ENCODE results near the gene CLCA1.

The CLCA1 gene

DNA sequence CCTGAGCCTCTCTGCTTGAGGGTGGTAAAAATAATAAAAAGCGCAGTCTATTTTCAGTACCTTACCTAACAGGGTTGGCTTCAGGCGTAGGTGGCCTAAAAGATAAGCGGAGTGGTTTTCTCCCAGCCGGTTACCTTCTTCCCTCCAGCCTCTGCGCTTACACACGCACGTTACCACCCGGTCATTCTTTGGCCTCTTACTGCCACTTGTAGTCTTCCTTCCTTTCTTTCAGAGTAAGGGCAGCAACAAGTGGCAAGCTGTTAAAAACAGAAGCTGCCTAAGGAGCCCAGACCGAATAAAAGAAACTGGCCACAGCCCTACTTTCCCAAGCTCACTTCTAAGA lies 35.4 kb downstream of the CLCA1 start:
- no peak for DNase-seq

DNA sequence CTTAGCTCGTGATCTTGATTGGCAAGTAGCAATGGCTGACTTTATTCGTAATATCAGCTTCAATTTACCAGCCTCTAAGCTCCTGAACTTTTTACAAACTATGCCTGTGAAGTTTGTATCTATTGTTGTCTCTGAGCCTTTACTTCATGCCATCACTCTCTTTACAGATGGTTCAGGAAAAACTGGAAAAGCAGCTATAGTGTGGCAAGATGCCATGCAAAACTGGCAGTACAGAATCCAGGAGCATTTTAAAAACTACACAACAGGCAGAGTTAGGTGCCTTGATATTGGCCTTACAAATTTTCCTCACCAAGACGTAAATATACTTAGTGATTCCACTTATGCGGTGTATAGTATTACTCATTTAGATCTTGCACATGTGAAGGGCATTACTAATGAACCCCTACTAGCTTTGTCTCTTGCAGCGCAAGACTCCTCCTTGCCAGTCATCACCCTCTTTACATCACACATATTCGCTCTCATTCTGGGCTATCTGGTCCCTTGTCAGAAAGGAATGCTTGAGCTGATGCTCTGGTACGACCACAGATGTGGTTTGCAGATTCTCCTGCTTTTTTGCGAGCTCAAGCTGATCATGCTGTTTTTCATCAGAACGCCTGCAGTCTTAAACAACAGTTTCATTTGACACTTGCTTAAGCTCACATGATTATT lies 36.3 kb downstream of the CLCA1 start:
- DNase-seq = no peak

GRCh38 chr1:86505564-86505902 lies 36.8 kb downstream of the CLCA1 start:
- no peak for DNase-seq

- no peak for DNase-seq
Measured at GRCh38 chr1:86507935-86508582, 39.3 kb downstream of the CLCA1 start.

GRCh38 chr1:86508583-86508969 lies 39.8 kb downstream of the CLCA1 start:
- no peak for DNase-seq

GRCh38 chr1:86515597-86515996 lies 46.9 kb downstream of the CLCA1 start:
- DNase-seq = no peak

GRCh38 chr1:86516335-86516734 lies 47.6 kb downstream of the CLCA1 start:
- no peak for DNase-seq

GRCh38 chr1:86517336-86517735 lies 48.6 kb downstream of the CLCA1 start:
- DNase-seq = no peak

DNA sequence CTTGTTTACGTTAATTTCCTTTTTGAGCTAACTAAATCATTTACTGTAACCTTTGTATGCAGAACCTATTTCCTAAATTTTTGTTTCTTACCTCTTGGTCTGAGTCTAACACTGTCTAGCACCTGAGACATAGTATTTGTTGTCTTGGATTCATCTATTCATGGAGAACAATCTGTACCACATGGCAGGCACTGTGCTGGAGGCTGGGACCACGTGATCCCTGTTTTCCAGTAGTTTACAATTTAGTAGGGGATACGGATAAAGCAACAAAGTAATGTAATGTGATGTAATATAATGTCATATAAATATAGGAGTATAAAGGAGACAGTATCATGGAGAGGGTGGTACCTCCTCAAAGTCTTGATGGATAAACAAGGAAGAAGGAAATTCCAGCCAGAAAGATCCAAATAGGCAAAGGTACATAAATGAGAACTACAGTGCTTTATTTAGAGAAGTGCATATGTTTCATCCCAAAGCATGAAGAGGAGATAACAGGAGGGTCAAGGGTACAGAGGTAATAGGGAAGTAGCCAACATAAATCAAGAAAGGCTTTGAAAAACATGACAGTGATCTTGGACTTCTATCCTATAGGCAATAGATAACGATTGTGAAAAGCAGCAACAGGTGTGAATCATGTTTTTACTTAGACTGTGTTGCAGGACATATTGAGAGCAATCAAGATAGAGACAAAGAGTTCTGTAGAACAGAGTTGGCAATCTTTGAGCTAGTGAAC lies 52.2 kb downstream of the CLCA1 start:
- DNase-seq = no peak

DNA sequence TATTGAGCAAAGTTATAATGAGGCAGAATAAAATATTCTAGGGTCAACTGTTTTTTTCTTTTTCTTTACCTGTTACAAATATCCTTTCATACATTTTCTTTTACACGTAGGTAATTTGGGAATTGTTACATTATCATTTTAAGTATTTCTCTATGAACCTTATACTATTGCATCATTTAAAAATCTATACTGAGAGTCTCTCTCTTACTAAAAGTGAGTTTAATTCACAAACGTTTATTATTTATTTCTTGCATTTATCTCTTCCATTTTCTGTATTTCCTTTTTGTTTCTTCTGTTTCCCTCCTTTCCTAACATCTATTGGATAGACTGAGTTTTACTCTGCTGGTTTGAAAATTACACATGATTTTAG lies 52.8 kb downstream of the CLCA1 start:
- DNase-seq = no peak

GRCh38 chr1:86522240-86522639 lies 53.5 kb downstream of the CLCA1 start:
- no peak for DNase-seq

GRCh38 chr1:86523670-86524354 lies 55.1 kb downstream of the CLCA1 start:
- no peak for DNase-seq

DNA sequence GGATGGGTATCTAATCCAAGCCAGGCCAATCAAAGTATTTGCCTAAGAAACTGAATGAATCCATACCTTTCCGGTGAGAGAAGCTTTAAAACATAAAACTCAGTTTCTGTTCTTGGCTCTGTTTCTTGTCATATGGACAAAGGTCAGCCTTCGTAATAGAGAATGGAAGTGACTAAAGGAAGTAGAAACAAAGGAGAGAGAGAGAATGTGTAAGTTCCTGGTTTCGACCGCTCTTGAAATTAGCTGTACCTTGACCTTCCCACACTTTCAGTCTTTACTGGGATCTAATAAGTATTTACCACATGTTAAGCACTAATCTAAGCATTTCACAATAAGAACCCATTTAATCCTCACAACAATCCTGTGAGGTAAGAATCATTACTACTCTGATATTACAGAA lies 58.6 kb downstream of the CLCA1 start:
- DNase-seq = no peak

DNA sequence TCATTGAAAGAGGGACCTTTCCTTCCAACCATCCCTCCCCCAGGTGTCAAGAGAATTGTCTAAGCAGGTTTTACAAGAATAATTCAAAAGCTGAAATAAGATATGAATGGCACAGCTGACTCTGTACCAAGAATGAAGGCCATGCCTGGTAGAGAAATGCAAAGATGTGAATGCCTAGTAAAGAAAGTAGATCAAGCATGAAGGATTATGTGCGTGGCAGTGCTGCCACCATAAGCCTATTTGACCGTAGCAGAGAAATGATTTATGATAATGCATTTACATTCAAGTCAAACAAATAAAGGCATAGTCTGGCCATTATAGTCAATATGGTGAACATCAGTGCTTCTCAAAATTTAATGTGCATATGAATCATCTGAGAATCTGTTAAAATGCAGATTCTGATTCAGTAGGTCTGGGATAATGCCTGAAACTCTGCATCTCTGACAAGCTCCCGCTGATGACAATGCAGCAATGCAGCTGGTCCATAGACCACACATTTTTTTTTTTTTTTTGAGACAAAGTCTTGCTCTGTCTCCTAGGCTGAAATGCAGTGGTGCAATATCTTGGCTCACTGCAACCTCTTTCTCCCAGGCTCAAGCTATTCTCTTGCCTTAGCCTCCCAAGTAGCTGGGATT lies 61.6 kb downstream of the CLCA1 start:
- DNase-seq = no peak

DNA sequence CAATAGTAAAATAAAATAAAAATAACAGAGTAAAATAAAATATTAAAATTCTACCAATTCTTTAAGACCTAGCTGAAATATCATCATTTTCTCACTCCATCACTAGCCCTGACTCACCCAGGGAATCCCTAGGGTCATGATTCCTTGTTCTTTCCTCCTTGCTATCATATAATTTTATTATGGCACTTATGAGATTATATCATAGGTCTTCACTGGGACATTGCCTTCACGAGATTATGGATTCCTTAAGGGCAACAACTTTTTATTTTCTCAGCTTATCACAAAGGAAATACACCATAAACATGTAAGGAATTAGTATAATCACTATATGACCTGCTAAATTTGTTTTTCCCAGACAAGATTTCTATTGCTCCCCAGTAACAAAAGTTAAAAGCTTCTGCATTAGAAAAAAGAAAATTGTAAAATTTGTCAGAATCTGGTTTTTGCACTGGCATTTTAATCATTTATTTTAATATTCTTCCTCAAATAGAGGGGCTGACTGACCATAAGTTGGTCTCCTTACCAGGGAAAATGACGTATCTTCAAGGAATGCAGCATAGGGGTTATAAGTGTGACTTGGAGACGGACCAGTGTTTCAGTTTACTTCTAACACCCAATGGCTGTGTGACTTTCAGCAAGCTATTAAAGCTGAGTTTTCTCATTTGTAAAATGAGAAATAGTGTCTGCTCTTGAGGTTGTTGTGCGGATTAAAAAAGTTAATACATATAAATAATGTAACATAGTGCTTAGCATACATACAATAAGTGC lies 69.4 kb downstream of the CLCA1 start:
- no peak for DNase-seq

DNA sequence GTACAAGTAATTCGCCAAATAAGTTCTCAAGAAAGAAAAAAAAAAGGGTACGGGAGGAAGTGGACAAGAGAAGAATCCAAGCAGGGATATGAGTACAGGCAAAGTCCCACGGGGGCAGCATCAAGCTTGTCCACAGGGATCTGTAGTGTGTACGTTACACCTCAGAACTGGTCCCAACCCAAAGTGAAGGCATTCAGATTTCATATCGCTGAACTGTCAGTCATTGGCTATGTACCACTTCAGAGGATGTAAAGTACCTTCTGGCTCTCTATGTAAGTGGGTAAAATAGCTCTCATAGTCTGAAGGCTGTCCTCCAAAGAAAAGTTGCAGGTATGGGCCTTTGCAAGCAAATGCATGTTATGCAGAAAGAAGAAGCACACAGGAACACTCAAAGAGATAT lies 70.0 kb downstream of the CLCA1 start:
- DNase-seq = no peak

DNA sequence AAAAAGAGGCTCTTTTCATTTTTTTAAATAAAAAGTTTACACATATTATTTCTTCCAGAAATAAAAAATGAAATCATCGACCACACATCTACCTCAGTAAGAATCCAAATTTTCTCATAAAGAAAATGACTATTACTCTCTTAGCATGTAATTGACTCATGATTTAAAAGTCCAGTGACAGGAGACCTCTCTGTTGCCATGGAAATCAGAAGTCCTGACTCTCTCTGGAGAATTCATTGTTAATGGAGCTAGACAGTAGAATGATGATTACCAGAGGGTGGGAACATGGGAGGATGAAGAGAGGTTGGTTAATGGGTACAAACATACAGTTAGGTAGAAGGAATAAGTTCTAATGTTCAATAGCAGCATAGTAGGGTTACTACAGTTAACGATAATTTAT lies 73.1 kb downstream of the CLCA1 start:
- no peak for DNase-seq

GRCh38 chr1:86542631-86543030 lies 73.9 kb downstream of the CLCA1 start:
- DNase-seq = no peak

GRCh38 chr1:86546787-86547221 lies 78.1 kb downstream of the CLCA1 start, which contains the start of gene CLCA4:
Gene CLCA4, plus strand, starts transcription at chr1:86547078. Its CDS starts 42 bp downstream, at chr1:86547120.
- DNase-seq = no peak

DNA sequence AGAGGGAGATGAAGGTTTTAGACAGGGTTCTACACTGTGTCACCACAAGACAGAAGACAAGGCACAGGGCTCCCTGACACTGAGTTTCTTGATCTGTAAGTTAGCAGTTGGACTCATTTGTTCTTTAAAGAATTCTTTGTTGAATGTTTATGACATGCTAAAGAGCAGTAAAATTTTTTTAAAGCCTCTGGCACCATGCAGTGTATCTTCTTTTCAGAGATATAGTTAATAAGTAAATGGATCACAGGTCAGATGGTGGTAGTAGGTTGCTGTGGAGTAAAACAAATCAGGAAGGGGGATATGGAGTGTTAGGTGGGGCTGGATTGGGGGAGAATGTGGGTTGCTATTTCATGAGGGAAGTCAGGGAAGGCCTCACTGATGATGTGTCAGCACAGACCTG lies 80.1 kb downstream of the CLCA1 start:
- DNase-seq = no peak
